Stimulated activated naive CD4-positive, alpha-beta T cell (primary cell): ENCODE measurements around the gene ZNF281.
"Not testable (repeated sequence)": the region's sequence is repeated elsewhere in the genome, so short reads cannot be mapped to it uniquely, and the experiment has no call there.

Experiments
- DNase-seq, 6 experiments: peaks; one replicate each; lab custom pipeline; 2025; lab: John Stamatoyannopoulos, UW

ZNF281 gene

DNA sequence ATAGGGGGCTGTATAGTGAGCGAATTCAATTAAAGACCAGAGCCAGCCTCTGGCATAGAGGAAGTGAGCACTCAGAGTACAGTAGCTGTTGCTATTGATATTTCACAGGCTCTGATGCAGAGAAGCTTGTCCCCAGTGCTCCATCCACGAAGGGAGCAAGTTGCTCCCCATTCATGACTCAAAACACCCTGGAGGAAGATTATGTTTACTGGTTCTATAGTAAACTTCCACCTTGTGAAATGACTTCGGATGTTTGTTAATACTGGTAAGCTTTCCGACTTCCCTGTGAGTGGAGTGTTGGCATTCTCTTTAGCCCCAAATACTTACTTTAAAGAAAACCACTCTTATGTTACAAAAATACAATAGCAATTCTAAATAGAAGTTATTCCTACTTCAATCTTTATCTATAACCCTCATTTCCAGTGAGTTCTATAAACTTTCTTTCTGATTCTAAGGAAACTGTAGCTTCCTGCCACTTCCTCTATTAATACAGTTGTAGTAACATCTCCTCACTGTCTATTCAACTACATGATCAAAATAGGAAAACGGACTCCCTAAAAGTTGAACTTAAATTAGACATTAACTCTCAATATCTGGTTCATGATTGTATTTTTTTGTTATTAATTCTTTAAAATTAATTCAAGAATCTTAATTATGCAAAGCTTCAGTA lies 46.4 kb downstream of the ZNF281 start:
- no peak for DNase-seq

- DNase-seq = no peak
Measured at GRCh38 chr1:200362421-200362820, 47.4 kb downstream of the ZNF281 start.

DNA sequence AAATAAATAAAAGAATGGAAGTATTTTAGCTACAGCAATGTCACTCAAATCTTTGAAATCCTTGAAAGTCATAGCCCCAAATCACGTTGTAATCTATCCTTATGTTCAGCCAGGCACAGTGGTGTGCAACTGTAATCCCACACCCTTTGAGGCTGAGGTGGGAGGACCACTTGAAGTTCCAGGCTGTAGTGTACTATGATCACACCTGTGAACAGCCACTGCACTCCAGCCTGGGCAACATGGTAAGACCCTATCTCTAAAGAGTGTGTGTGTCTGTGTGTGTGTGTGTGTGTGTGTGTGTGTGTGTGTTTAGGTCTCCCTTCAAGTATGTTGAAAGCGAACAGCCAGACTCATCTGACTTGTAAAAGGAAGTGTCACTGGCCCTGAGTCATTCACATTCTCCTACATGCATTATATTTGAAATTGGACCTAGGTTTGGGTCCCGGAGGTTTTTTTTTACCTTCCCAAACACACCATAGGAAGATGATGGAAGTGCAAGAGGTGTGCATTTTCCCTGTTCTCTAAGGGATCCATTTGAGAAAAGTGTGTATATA lies 50.1 kb downstream of the ZNF281 start:
- no peak for DNase-seq

DNA sequence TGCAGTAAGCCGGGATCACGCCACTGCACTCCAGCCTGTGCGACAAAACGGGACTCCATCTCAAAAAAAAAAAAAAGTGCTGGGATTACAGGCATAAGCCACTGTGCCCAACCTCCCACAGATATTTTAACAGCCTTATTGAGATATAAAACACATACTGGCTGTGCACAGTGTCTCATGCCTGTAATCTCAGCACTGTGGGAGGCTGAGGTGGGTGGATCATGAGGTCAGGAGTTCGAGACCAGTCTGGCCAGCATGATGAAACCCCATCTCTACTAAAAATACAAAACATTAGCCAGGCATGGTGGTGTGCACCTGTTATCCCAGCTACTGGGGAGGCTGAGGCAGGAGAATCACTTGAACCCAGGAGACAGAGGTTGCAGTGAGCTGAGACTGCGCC lies 51.9 kb downstream of the ZNF281 start:
- DNase-seq = not testable (repeated sequence)

GRCh38 chr1:200355801-200356200 lies 54.0 kb downstream of the ZNF281 start:
- no peak for DNase-seq
